ENCODE results near the gene MRPL37.

- no peak for TF ChIP-seq POLR2A (IDR thresholded peaks at IDR 0.05)
- no peak for TF ChIP-seq CTCF (IDR thresholded peaks at IDR 0.05)
Observed at GRCh38 chr1:54252371-54252936, 52.5 kb downstream of the MRPL37 start.

Data from right lobe of liver (tissue), 4 donors.